ENCODE data around the gene MYRF. TPM values are rescaled to one million over a fixed set of nuclear protein-coding genes. Genes with fewer than 3 reads are reported as not detected.

MYRF gene
- total and polyA plus RNA-seq, 2 of the 13 experiments (the other 11 are each of a cell fraction or from before 2014, with no cell fraction given) = 10.2 to 25.9 TPM

- TF ChIP-seq, protein P1, sequence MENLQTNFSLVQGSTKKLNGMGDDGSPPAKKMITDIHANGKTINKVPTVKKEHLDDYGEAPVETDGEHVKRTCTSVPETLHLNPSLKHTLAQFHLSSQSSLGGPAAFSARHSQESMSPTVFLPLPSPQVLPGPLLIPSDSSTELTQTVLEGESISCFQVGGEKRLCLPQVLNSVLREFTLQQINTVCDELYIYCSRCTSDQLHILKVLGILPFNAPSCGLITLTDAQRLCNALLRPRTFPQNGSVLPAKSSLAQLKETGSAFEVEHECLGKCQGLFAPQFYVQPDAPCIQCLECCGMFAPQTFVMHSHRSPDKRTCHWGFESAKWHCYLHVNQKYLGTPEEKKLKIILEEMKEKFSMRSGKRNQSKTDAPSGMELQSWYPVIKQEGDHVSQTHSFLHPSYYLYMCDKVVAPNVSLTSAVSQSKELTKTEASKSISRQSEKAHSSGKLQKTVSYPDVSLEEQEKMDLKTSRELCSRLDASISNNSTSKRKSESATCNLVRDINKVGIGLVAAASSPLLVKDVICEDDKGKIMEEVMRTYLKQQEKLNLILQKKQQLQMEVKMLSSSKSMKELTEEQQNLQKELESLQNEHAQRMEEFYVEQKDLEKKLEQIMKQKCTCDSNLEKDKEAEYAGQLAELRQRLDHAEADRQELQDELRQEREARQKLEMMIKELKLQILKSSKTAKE (CRISPR knock-in tag; IDR thresholded peaks at IDR 0.05; ENCODE audit: borderline replicate concordance) = peak; percentile 62; the same call in 1 of the 2 replicates
- no peak; the same call in 1 of the 2 replicates for TF ChIP-seq LBX2 (CRISPR knock-in tag; IDR thresholded peaks at IDR 0.05; ENCODE audit: borderline replicate concordance)
- TF ChIP-seq IRF2 (CRISPR knock-in tag; IDR thresholded peaks at IDR 0.05) = peak; percentile 86
- no peak for TF ChIP-seq ZNF432 (CRISPR knock-in tag; IDR thresholded peaks at IDR 0.05; ENCODE audit: borderline replicate concordance)
- no peak for TF ChIP-seq BRD4 (CRISPR knock-in tag; IDR thresholded peaks at IDR 0.05)
- no peak for TF ChIP-seq ZNF530 (CRISPR knock-in tag; IDR thresholded peaks at IDR 0.05; ENCODE audit: low read depth)
- peak; percentile 97 for TF ChIP-seq HOXA3 (CRISPR knock-in tag; IDR thresholded peaks at IDR 0.05)
- TF ChIP-seq, protein P2, sequence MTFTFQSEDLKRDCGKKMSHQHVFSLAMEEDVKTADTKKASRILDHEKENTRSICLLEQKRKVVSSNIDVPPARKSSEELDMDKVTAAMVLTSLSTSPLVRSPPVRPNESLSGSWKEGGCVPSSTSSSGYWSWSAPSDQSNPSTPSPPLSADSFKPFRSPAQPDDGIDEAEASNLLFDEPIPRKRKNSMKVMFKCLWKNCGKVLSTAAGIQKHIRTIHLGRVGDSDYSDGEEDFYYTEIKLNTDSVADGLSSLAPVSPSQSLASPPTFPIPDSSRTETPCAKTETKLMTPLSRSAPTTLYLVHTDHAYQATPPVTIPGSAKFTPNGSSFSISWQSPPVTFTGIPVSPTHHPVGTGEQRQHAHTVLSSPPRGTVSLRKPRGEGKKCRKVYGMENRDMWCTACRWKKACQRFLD (CRISPR knock-in tag; IDR thresholded peaks at IDR 0.05; ENCODE audit: borderline replicate concordance) = no peak
- TF ChIP-seq, protein P3, sequence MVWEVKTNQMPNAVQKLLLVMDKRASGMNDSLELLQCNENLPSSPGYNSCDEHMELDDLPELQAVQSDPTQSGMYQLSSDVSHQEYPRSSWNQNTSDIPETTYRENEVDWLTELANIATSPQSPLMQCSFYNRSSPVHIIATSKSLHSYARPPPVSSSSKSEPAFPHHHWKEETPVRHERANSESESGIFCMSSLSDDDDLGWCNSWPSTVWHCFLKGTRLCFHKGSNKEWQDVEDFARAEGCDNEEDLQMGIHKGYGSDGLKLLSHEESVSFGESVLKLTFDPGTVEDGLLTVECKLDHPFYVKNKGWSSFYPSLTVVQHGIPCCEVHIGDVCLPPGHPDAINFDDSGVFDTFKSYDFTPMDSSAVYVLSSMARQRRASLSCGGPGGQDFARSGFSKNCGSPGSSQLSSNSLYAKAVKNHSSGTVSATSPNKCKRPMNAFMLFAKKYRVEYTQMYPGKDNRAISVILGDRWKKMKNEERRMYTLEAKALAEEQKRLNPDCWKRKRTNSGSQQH (CRISPR knock-in tag; IDR thresholded peaks at IDR 0.05; ENCODE audit: low read depth) = peak; percentile 79; the same call in 1 of the 2 replicates
- TF ChIP-seq FOXO1 (CRISPR knock-in tag; IDR thresholded peaks at IDR 0.05) = peak; percentile 33
- no peak for TF ChIP-seq ZNF207 (IDR thresholded peaks at IDR 0.05; ENCODE audit: borderline replicate concordance)
- no peak for TF ChIP-seq REXO4 (CRISPR knock-in tag; IDR thresholded peaks at IDR 0.05; ENCODE audit: borderline replicate concordance)
- peak; percentile 55 for TF ChIP-seq TAF1 (CRISPR knock-in tag; IDR thresholded peaks at IDR 0.05)
- TF ChIP-seq HINFP (CRISPR knock-in tag; IDR thresholded peaks at IDR 0.05; ENCODE audit: low read depth) = peak; percentile 93
- TF ChIP-seq ZNF552 (CRISPR knock-in tag; IDR thresholded peaks at IDR 0.05; ENCODE audit: borderline replicate concordance) = peak; percentile 53; the same call in 1 of the 2 replicates
- TF ChIP-seq, protein P4, sequence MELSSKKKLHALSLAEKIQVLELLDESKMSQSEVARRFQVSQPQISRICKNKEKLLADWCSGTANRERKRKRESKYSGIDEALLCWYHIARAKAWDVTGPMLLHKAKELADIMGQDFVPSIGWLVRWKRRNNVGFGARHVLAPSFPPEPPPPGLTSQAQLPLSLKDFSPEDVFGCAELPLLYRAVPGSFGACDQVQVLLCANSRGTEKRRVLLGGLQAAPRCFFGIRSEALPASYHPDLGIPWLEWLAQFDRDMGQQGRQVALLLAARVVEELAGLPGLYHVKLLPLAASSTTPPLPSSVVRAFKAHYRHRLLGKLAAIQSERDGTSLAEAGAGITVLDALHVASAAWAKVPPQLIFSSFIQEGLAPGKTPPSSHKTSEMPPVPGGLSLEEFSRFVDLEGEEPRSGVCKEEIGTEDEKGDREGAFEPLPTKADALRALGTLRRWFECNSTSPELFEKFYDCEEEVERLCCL (CRISPR knock-in tag; IDR thresholded peaks at IDR 0.05; ENCODE audit: borderline replicate concordance) = no peak
- TF ChIP-seq, protein P5, sequence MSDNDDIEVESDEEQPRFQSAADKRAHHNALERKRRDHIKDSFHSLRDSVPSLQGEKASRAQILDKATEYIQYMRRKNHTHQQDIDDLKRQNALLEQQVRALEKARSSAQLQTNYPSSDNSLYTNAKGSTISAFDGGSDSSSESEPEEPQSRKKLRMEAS (IDR thresholded peaks at IDR 0.05) = peak; percentile 97
- no peak for TF ChIP-seq TBP (CRISPR knock-in tag; IDR thresholded peaks at IDR 0.05)
- TF ChIP-seq TBX2 (CRISPR knock-in tag; IDR thresholded peaks at IDR 0.05; ENCODE audit: borderline replicate concordance) = peak; percentile 92
- TF ChIP-seq RXRA (CRISPR knock-in tag; IDR thresholded peaks at IDR 0.05) = peak; percentile 55; the same call in 1 of the 2 replicates
- 0 out of 2 replicates have a peak, but pooled peaks have one; percentile 51 for TF ChIP-seq ZNF777 (CRISPR knock-in tag; IDR thresholded peaks at IDR 0.05)
These were observed 64.5 kb downstream of the MYRF start, which contains the start of gene FADS1 (continued) for GRCh38 chr11:61816736-61817455.

All from HepG2 (cell line).